Inferior parietal cortex (tissue), 1 donor: Measurements from ENCODE around the gene PAOX.
"Not testable (repeated sequence)": the region's sequence is repeated elsewhere in the genome, so short reads cannot be mapped to it uniquely, and the experiment has no call there.

Experiments used
- DNase-seq: peaks from one replicate; pipeline ENCODE4 v3.0.0-alpha.2; 2016; ENCODE audit errors: extremely low spot score

The PAOX gene

DNA sequence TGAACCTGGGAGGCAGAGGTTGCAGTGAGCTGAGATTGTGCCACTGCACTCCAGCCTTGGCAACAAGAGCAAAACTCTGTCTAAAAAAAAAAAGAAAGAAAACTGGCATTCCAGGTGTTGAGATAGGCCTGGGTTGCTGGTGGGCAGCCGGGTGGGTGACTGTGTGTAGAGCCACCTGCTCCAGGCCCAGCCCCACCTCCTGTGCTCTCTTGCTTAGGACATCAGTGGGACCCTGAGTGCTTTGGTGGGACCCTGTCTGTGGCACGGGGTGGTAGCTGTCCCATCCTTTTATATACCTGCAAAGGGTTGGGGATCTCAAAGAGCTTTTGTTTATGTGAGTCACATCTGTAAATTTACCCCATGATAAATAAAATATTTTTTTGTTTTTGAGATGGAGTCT is 6.2 kb downstream of the PAOX start:
- DNase-seq, result no peak

GRCh38 chr10:133386951-133387350 is 7.9 kb downstream of the PAOX start:
- not testable (repeated sequence) for DNase-seq

DNA sequence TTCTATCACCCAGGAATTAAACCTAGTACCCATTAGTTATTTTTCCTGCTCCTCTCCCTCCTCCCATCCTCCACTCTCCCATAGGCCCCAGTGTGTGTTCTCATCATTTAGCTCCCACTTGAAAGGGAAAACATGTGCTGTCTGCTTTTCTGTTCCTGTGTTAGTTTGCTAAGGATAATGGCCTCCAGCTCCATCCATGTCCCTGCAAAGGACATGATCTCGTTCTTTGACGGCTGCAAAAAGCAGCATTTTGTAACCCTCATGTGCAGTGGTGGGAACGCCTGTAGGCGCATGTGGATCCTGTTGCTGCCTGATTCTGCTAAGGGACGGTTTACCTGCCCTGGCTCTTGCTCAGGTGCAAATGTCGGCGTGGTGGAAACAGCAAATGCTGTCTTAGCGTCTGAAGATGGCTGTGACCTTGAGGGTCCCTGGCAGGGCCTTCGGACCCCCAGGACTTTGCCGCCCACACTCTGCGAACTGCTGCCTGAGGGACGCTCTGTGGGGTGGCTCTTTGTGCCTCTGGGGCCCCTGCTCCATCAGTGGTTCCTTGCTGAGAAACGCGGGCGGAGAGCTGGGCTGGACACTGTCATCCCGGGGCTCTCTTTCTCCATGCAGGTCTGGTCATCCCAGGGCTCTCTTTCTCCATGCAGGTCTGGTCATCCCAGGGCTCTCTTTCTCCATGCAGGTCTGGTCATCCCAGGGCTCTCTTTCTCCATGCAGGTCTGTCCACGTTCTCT is 9.3 kb downstream of the PAOX start:
- no peak for DNase-seq

DNA sequence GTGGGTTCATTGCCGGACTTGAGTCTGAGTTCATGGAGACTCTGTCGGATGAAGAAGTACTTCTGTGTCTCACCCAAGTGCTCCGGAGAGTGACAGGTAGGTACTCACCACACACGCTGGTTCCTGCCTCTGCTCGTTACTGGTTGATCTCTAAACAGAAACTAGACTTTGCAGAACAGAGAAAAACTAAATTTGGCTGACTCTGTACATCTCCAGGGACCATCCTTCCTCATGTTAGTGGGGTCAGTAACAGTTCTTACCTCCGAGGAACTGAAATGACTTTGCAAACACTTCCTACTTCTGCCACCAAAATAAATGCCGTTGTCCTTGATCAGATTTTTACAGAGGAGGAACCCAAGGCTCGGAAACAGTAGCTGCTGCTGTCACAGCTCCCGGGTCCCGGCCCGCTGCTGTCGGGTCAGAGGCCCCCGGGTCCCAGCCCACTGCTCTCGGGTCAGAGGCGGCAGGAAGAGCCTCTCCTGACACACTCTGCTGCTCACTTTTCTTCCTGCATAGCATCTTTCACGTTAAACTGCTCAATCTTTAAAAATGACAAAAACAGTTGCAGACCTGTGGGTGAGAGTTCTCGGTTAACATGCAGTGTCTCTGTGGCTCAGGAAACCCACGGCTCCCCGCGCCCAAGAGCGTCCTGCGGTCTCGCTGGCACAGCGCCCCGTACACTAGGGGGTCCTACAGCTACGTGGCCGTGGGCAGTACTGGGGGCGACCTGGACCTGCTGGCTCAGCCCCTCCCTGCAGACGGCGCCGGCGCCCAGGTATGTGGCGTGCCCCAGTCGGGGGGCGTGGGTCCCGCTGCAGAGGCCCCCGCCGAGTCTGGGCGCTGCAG is 10.1 kb downstream of the PAOX start:
- DNase-seq, result no peak

- DNase-seq, result no peak
Measured at GRCh38 chr10:133390597-133391248, 11.7 kb downstream of the PAOX start.

DNA sequence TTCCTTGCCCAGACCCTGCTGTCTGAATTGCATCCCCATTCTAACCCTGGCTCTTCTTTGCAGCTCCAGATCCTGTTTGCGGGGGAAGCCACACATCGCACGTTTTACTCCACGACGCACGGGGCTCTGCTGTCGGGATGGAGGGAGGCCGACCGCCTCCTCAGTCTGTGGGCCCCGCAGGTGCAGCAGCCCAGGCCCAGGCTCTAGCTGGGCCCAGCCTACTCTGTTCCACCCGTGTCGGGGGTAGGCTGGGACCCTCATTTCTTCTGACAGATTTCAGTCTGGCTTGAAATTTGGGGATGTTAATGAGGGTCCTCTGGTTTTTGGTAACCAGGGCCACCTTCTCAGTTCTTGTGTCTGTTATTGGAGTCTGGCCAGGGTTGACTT is 12.2 kb downstream of the PAOX start:
- no peak for DNase-seq

DNA sequence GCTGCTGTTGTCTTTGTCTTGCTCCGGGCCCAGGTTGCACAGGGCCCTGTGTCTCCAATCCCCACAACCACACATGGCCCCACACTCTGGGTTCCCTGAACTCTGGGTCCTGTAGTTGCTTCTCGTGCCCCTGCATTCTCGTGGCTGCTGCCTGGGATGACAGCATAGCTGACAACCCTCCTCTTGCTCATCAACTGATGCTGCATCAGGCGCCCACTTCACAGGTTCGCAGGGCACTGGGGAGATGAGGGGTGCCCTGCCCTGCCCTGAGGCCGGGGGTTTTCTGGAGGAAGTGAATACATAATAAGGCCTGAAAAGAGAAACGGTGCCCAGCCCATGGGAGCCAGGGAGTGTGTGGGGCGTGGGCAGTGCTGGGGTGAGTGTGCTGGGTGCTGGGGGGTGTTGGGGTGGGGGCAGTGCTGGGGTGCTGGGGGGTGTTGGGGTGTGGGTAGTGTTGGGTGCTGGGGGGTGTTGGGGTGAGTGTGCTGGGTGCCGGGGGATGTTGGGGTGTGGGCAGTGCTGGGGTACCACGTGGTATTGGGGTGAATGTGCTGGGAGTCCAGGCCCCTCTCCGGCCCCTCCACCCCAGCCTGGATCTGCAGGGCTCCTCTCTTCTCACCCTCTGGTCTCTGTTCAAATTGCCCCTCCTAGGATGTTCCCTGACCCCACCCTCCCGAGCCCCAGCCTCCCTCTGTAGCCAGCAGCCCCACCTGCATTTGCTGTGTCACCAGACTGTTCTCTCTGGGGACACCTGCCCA is 12.9 kb downstream of the PAOX start:
- DNase-seq, result no peak

DNA sequence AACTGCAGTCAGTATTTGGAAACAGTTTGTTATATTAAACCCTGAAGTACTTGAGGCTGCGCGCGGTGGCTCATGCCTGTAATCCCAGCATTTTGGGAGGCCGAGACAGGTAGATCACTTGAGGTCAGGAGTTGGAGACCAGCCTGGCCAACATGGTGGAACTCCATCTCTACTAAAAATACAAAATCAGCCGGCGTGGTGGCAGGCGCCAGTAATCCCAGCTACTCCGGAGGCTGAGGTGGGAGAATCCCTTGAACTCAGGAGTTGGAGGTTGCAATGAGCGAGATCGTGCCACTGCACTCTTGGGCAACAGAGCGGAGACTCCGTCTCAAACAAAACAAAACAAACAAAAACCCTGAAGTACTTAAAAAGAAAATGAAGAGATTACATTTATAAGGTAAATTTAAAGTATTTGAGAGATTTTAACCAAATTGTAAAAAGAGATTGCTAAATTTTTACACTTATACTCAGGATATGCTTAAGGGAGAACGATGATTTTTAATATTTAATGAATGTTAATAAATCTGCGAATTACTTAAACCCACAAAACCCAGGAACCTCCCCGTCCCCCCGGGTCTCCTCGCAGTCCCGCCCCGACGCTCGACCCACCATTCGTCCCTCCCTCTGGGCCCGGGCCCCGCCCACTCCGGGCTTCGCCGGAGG is 14.5 kb downstream of the PAOX start:
- DNase-seq, result no peak

- DNase-seq, result peak; percentile 96
Measured at GRCh38 chr10:133394064-133394663, 15.1 kb downstream of the PAOX start, which contains the start of gene MTG1. MTG1 (plus strand) TSS chr10:133394157; CDS start chr10:133394221, 64 bp downstream.

DNA sequence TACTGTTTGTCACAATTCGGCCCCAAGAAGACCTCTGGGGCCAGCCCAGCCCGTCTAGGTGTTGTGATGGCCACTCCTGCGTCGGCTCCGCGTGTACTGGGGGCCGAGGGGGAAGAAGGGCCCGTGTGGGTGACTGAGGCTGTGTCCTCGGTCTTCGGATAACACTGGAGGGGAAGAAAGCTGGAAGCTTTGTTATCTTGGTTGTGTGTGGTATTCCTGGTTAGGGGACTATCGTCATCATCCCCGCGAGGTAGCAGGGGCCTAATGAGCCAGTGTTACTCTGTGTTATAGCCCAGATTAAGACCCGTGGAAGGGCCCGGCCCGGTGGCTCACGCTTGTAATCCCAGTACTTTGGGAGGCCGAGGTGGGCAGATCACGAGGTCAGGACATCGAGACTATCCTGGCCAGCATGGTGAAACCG is 15.7 kb downstream of the PAOX start:
- DNase-seq, result no peak

GRCh38 chr10:133396035-133396624 is 17.1 kb downstream of the PAOX start:
- DNase-seq, result no peak

- no peak for DNase-seq
Measured at GRCh38 chr10:133397938-133398337, 18.9 kb downstream of the PAOX start.

DNA sequence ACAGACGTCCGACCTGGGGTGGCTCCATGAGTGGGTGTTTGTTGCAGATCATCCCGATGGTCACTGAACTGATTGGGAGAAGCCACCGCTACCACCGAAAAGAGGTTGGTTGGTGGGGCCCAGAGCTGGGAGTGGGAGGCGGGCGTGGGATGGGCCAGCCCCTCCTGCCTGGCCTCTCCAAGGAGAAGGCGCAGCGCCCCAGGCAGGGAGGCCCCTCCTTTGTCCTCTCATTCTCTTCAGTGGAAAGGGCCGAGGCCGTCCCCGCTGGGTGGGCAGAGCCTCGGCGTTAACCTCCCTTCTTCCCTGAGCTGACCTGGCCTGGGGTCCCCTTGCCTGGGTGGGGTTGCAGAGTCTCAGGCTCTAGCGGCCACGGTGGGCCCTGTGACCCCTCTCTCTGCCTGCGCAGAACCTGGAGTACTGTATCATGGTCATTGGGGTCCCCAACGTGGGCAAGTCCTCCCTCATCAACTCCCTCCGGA is 20.1 kb downstream of the PAOX start:
- DNase-seq, result no peak

GRCh38 chr10:133400624-133401424 is 21.8 kb downstream of the PAOX start:
- DNase-seq, result no peak

DNA sequence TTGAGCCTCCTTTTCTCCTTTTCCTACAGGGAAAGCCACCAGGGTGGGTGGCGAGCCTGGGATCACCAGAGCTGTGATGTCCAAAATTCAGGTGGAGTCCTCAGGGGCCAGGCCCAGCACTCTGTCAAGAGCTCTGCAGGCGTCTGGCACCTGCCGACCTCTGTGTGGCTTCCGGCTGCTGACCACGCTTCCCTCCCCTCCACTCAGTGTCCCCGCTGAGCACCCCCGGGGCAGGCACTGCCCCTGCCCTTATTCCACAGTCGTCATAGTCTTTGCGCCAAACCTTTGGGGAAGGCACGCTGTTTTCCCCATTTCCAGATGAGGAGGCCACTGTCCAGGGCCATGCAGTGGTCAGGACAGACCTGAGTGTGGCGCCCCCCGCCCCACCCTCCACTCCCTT is 22.4 kb downstream of the PAOX start:
- DNase-seq, result no peak

DNA sequence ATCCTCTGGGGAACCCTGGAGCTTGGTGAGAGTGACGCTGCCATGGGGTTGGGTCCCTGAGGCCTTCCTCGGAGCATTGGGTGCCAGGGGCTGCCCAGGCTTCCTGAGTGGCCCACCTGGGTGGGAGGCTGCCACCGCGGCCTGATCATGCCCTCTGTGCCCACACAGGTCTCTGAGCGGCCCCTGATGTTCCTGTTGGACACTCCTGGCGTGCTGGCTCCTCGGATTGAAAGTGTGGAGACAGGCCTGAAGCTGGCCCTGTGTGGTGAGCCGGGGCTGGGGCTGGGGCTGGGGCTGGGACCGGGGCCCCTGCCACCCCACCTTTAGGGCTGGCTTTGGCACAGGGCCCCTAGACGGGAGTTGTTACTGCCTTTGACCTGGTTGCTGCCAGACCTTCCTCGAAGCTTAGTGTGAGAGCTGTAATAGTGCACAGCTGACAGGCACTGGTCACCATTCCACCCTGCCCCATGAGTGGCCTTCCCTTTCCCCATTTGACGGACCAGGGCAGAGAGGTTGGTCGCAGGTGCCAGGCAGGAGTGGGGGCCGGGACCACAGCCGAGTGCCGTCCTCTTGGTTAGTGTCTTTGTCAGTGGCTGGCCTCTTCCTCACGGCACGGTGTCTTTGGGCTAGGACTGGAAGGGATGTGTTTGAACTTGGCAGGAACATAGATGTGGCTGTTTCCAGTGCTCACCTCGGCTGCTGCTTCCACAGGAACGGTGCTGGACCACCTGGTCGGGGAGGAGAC is 23.1 kb downstream of the PAOX start:
- DNase-seq, result no peak

DNA sequence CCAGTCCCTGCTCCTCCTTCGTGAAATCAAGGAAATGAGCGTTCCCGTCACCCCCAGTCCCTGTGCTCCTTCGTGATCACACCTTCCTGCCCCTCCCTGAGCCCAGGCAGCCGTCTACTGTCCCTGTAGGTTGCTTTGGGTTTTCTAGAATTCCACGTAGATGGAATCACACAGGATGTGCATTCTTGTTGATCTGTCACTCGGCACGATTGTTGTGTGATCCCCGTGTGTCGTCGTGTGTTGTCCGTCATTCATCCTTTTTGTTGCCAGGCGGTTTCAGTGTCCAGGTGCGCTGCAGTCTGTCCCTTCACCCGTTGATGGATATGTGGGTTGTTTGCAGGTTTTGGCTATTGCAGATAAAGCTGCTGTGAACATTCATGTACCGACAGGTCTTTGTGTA is 24.3 kb downstream of the PAOX start:
- DNase-seq, result no peak

- no peak for DNase-seq
Measured at GRCh38 chr10:133403784-133404183, 24.7 kb downstream of the PAOX start.

GRCh38 chr10:133405272-133405671 is 26.2 kb downstream of the PAOX start:
- no peak for DNase-seq
